NCI-H2196 treated with DMSO at 0.1 percent for 48 hours (cell line): ENCODE results near the gene BZW1.

Experiments used
- DNase-seq: peaks from one replicate; lab custom pipeline; 2025; ENCODE audit not compliant: unreplicated experiment; lab: John Stamatoyannopoulos, UW

Gene BZW1

DNA sequence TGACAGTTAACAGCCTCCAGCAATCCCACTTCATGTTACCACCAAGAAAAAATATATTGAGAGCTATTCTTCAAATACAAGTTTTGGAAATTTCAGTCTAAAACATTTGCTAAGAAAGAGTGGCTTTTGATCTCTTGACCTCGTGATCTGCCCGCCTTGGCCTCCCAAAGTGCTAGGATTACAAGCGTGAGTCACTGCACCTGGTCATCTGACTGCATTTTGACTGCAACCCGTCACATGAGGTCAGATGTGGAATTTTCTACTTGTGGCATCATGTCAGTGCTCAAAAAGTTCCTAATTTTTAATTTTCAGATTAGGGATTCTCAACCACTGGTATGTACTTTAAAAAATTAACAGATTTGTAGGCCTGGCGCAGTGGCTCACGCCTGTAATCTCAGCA, 61.9 kb downstream of the BZW1 start:
- no peak for DNase-seq
